Left cardiac atrium (tissue), 4 donors: Measurements from ENCODE around the gene SLC7A8. TPM values are rescaled to one million over a fixed set of nuclear protein-coding genes. Genes with fewer than 3 reads are reported as not detected.

ENCODE experiments used
- ATAC-seq, 2 donors: fragments of 200-7000 bp; cut with Tn5 transposase; one replicate each; pipeline ENCODE4 v1.9.1; 2020; ENCODE audit warnings: mild to moderate bottlenecking in 2 of 2, moderate library complexity in 2 of 2
- DNase-seq: peaks from one replicate; pipeline ENCODE4 v3.0.0-alpha.2; 2020
- intact Hi-C, 2 donors: fragments of 100-400 bp; cut with DNase I; formaldehyde crosslinking; loops; one replicate each; pipeline versions ENCODE4 v1.14.1 to v1.15.1; 2022 to 2023
- total RNA-seq, 2 donors: library from RNA; stranded (reverse); fragmentation: NEBNext Ultra II Directional; extraction: Animal tissue kit (Norgen Biotek cat#: 25700); gene quantifications; one replicate each; pipeline ENCODE4 v1.2.1, GENCODE V29; 2021
- donor health status: DM: no; HTN: yes; CAD: no.
- donor health status: DM: no; HTN: yes; CAD: no; lungs with severe emphysema.
- donor health status: DM: yes; HTN: yes; CAD: no.
- donor health status: Dilated cardiomyopathy.

The SLC7A8 gene
- total RNA-seq, 2 donors from 2014 or later, result 8.7 to 16.2 TPM

DNA sequence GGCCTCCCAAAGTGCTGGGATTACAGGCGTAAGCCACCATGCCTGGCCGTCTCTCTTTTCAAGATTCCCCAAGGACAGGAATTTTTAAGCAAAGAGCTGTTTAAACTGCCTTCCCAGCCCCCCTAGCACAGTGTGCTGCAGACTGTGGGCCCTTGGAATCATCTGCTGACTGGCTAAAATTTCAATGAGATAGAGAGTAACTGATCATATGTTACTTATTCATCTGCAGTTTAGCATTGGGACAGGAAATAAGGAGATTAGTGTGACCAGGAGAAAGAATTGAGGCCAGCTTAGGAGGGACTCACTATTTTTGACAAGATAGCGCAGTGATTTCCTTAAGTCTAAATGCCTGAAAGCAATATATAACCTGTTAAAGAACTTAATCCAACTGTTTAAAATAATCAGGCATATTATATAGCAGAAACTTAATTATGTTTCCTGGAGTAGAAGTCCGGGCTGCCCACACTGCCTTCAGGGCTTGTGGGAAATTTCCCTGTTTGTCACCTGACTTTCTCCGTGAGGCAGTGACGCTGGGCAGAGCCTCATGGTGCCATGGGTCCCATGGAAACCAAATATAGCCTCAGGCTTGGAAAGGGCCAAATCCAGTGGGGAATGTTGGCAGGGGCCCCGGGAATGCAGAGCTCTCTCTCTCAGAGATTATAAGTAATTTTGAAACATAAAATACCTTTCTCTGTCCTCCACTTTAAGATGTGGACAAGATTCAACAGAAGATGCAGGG lies 41.6 kb downstream of the SLC7A8 start:
- peak; percentile 73 for DNase-seq
- intact Hi-C loops, result no loop called here
- ATAC-seq, result peak; percentile 70 to 92

DNA sequence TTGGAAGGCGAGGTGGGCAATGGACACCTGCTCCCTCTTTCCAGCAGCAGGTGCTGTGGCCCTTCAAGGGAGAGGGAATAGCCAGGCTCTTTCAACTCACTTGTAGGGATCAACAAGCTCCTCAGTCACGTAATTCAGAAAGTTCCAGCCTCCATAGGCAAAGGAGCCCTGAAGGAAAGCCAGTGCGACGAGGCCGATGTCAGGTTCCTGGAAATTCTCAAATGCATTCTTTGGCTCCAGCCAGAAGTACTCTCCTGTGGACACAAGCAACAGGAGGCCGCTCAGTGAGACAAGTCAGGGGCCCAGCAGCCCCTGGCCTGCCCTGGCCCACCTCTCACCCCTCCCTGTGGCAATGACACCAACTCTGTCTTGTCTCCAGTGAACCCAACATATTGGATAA lies 43.1 kb downstream of the SLC7A8 start:
- no peak for DNase-seq
- ATAC-seq, result no peak
- intact Hi-C loops, result no loop called here

DNA sequence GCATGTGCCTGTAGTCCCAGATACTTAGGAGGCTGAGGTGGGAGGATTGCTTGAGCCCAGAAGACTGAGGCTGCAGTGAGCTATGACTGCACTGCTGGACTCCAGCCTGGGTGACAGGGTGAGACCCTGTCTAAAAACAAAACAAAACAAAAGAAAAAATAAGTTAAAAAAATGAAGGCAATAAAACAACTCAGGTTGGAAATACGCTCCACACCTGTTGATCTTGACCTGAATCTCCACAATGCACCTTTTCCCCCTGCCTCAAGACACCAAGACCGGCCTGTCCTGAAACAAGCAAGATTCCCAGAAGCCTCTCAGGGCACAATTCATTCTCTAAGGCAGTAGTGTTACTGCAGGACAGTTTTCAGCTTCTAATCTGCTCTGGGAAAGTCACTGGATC lies 43.6 kb downstream of the SLC7A8 start:
- intact Hi-C loops, result no loop called here
- no peak for DNase-seq
- no peak for ATAC-seq

DNA sequence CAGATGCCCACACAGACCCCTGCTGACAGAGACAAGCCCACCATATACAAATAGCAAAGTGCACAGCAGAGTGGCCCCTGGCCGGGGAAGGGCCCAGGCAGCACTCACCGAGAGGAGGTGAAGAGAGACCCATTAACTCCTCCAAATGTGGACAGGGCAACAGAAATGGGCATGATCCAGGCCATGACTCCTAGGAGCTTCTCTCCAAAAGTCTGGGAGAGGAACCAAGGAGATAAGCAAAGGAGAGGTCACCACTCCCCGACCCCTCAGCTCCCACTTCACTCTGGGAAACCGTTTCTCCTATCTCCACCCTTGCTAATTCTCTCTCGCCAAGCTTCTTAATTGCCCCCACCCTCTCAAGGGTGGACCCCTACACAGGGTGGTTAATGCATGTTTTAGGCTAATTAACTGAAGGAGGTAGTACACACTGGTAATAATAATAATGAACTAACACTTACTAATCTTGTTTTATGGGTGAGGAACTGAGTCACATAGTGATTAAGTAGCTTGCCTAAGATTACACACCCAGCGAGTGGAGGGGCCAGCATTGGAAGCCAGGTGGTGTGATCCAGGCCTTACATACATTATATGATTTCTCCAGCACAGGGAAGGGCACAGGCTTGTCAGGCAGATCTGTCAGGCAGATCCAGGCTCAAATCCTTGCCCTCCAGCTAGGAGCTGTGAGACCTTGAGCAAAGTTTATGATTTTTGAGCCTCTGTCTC lies 45.5 kb downstream of the SLC7A8 start:
- ATAC-seq, result peak in 1 of 2 donors; percentile 65
- intact Hi-C loops, result no loop called here
- DNase-seq, result no peak

DNA sequence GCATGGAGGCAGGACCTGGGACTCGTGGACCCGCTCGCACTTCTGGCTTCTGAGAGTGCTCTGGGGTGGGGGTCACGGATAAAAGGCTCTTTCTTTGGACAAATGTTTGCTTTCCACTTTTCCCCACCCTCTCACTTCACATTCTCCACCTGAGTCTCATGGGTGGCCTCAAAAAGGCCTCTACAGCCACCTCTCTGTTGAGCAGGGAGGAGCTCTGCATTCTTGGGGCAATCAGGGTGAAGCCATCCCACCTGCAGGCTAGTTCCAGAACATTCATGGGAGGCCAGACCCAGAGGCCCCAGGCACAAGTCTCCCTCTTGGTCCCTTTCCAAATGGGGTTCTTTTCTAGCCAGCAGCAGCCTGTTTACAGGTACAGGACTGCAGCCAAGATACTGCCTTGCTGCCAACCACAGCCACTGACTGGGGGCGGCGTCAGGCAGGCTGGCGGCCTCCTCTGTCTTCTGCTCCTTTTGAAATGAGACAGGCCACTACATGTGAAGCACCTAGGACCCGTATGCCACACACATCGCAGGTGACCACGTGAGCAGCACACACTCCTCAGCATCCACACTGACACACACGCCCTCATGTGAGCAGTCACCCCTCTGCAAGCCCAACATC lies 46.2 kb downstream of the SLC7A8 start:
- intact Hi-C loops, result no loop called here
- DNase-seq (no peak), ATAC-seq (peak; percentile 32 to 45)

DNA sequence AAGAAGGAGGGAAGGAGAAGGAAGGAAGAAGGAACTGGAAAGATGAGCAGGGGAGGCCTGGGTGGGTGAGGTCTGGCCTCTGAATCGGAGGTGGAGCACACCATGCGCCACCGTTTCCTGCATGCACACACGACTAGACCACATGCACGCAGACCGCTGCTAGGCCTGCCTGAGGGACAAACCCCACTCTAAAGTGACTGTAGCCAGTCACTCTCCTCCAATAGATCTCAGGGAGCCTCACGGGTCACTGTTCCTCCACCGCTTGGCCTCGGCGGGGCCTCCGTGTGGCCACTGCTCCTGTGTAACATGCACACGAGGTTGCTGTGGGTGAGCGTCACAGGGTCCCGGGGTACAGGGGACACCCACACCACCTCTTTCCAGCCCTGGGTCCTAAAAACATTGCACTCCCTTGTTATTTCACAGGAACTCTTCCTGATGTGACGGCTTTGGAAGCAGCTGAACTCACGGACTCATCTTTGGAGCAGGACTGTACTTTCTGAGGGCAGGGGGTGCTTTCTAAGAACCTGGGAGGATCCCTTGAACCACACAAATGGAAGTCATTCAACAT lies 46.8 kb downstream of the SLC7A8 start:
- ATAC-seq, result peak in 1 of 2 donors; percentile 20
- intact Hi-C loops, result no loop called here
- no peak for DNase-seq

DNA sequence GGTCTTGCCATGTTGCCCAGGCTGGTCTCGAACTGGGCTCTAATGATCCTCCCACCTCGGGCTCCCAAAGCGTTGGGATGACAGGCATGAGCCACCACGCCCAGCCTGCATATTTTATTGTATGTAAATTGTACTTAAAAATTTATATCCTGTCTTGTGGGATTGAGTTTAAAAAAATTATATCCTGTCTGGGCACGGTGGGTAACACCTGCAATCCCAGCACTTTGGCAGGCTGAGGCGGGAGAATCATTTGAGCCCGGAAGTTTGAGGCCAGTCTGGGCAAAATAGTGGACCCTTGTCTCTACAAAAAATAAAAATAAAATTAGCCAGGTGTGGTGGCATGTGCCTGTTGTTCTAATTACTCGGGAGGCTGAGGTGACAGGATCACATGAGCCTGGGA lies 50.5 kb downstream of the SLC7A8 start:
- intact Hi-C loops, result no loop called here
- ATAC-seq (no peak), DNase-seq (peak; percentile 6)

DNA sequence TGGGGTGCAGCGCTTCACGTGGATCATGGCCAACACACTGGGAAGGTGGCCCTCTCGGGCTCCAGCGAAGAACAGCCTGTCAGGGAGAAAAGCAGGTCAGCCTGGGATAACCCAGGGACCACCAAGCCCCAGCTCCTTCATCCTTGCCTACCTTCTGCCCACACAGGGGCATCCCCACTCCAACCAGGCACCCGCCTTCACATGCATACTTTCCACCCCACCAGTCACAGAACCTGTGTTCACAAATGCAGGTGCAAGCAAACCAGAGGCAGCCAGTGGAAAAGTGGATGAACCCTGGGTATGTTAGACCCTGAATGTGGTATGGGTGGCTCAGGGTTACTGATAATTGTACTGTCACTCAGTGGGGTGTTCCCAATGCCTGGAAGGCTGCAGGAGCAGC lies 52.0 kb downstream of the SLC7A8 start:
- ATAC-seq, result no peak
- intact Hi-C loops, result no loop called here
- DNase-seq, result no peak

DNA sequence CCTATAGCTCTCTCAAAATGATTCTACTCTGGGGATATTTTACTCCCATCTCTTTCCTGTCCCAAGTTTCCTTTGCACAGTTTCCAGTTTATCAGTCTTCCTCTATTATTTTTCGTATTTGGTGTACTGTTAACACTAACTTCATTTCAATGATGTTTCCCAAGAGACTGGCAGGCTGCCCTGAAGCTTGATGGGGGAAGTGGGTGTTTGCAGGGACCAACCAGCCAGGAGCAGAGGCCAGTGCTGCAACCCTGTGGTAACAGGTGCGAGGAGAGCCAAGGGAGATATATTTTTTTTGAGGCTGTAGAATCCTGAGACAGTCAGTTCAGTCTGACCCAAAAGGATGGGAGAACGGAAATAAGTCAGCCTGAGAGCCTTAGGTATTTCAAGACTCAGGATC lies 52.6 kb downstream of the SLC7A8 start:
- DNase-seq (peak; percentile 64), ATAC-seq (peak; percentile 49 to 63)
- intact Hi-C loops, result no loop called here

DNA sequence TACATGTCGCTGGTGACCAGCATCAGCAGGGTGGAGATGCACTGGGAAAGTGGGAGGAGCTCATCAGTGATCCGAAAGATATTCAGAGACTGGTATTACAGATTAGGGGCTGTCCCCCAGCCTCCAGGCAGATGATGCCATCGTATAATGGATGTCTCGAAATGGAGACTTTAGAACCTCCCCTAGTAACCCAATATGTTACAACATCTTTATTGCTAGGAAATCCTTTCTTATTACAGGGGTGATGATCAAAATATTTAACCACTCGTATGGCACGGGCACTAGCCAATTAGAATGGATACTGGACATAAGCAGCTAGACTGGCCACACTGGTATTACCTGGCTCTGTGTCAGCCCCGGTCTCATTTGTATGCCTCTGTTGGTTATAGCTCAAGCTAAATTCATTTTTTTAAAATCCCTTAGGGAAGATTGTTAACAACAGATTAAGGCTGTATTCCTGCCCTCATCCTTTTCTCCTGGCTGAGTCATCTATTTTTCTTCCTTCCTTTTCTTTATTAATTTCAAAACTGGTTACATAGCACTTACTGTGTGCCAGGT lies 53.6 kb downstream of the SLC7A8 start:
- intact Hi-C loops, result no loop called here
- ATAC-seq (no peak), DNase-seq (no peak)

DNA sequence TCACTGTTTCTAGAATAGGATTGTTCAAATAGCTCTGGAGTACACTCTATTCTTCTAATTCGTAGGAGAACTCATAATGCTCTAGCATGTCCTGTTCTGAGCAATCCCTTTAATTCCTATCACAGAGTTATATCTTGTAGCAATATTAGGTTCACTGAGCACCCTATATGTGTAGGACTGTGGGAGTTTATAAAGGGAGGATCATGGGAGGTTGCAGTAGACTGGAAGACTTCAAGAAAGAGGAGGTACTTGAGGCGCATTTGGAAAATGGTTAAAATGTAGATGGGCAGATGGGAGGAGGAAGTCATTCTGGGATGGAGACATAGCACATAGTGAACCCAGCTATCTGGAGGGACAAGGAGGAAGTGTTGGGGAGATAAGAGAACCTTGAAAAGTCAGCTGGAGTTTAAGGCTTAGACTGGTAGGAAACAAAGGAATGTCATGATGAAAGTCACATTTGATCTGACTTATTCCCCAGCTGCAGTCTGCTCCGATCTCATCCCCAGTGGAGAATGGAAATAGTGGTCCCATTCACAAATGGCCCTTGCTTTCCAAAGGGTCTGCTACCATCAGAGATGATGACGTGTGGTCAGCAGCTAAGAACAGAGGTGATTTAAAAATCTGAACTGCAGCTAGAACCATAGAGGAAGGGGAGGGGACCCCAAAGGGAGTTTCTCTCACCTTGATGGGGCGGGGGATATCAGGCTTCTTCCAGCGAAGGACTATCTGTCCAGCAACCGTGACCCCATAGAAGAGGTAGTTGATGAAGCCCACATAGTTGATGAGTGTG lies 54.3 kb downstream of the SLC7A8 start:
- intact Hi-C loops, result no loop called here
- no peak for DNase-seq
- ATAC-seq, result no peak

DNA sequence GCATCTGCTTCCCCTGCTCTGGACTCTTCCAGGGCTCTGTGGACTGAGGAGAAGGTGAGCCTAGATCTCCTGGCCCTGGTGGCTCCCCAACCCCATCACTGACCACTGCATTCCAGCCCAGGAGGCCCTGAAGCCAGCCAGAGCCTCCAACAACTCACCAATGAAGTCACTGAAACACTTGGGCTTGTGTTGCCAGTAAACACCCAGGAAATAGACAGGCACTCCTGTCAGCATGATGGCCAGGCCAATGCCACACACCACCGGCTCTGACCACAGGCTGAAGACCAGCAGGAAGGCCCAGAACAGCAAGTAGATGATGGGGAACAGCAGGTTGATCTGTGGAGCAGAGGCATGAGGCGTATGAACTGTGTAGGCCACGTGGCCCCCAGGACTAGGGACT lies 55.6 kb downstream of the SLC7A8 start:
- intact Hi-C loops, result no loop called here
- no peak for ATAC-seq
- DNase-seq, result no peak

DNA sequence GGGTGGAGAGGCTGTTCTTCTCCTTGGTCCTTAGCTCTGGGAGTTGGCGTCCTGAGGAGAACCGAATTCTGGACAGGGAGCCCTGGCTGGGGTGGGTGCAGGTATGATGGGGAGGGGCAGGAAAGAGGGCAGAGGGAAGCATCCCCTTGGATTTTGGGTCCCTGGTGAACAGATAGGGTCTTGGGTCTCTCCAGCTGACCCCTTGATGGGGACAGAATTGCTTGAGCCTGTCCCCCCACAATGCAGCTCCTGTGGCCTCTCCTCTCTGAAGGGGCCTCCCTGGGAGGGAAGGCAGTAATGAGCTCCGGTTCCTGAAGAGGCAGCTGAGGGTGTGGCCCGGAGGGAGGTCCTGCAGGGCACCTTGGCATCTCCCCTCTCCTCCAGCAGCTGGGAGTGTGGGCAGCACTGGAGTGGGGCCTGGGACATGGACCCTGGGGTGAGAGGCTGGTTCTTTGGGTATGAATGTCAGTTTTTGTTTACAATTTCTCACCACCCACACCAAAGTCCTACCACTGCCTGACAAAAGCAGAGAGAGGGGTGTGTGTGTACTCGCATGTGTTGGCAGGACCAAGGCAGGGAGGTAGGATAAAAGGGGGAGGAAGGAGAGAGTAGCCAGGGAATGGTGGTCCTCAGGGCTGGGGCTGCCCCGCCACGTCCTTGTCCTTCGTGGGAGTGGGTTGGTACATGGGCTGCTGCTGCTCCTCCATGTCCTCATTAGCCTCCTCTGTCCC lies 56.7 kb downstream of the SLC7A8 start:
- intact Hi-C loops, result no loop called here
- DNase-seq (no peak), ATAC-seq (no peak)

DNA sequence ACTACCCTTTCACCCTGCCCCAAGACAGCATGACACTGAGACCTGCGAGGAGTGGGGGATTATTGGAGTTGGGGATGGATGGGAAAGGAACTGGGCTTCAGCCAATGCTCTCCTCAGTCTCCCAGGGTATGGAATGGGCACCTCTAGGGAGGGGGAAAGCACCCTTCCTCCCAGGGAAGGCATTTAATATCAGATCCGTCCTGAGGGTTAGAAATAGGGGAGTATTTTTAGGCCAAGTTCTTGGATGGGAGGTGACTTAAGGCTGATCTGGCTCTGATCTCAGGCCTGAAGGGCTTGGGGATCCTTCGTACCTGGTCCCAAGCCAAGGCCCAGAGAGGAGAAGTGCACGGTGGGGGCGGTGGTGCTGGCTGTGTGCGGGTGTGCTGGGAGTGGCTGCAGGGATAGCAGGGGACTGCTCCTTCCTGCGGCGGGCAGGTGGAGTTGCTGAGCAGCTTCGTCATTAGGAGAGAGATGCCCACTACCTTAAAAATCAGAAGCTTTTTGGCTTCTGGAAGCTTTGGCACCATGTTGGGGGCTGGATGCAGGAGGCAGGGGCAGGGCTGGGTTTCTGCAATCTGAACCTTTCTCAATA lies 57.4 kb downstream of the SLC7A8 start:
- DNase-seq, result no peak
- no peak for ATAC-seq
- intact Hi-C loops, result no loop called here

DNA sequence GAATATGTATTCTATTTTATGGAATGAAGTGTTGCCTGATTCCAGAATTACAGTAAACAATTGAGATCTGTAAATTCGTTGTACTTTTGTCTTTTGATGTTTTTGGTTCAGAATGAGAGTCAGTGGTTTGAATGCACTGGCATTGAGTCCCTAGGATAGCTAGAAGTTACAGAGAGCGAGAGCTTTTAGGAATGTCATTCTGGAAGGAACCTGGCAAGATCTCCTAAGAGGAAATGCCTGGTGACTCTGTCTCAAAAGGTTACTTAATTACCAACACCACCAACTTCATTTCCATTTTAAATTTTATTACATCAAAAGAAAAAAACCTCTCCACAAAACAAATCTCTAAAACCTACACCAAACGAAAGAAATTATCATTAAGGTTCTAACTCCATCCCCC lies 58.4 kb downstream of the SLC7A8 start:
- intact Hi-C loops, result no loop called here
- DNase-seq (no peak), ATAC-seq (no peak)

DNA sequence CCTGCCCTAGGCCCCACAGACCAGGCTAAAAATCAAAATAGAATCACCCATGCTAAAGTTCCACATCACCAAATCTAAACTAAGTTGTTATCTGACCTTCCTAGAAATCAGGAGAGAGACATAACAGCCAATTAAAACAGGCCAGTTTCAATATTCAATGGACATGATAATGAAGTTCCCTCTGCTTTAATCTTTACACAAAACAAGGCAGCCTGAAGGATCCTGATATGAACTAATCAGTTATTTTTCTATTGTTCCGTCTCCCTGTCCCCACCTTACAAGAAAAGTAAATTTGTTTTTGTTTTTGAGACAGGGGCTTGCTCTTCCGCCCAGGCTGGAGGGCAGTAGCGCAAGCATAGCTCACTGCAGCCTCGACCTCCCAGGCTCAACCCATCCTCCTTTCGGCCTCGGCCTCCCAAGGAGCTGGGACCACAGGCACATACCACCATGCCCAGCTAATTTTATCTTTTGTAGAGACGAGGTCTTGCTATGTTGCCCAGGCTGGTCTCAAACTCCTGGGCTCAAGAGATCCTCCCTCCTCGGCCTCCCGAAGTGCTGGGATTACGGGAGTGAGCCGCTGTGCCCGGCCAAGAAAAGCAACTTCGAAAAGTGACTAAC lies 59.0 kb downstream of the SLC7A8 start:
- DNase-seq (no peak), ATAC-seq (no peak)
- intact Hi-C loops, result loop anchor here in 1 of 2 donors (5.0 kb wide), 1 partner anchor 173 kb away; no protein-coding TSS in a partner anchor

DNA sequence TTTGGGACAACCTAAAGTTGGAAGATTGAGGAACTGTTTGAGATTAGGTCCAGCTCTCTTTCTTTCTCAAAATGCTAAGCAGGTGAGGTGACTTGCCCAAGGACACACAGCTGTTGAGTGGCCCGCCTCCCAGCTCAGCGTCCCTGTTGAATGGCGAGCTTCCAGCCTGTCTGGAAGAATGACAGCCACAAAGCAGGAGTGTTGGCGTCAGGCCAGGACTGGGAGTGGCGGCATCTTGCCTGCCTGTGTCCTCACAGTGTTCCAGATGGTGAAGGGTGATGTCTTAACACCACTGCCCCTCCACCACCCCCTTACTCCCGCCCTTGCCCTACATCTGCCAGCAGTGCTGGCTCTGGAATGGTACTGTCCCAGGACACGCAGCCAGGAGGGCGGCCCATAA lies 60.0 kb downstream of the SLC7A8 start:
- DNase-seq (peak; percentile 82), ATAC-seq (peak; percentile 57 to 83)
- intact Hi-C loops, result loop anchor here in 1 of 2 donors (5.0 kb wide), 1 partner anchor 174 kb away; no protein-coding TSS in a partner anchor
